ENCODE results near the gene KCTD16. TPM values are rescaled to one million over a fixed set of nuclear protein-coding genes. Genes with fewer than 3 reads are reported as not detected.
A peak's percentile ranks its signal among the peaks of the same experiment; 100 is the strongest.

KCTD16 gene
- total RNA-seq, 3 donors from 2014 or later: not detected

- Mint-ChIP-seq H3K9me3 (no peaks in the 10 kb centered on the region), H3K27me3 (ENCODE audit: low read depth) (no peaks in the 10 kb centered on the region), H3K4me3 (peak overlapping the region; percentile 45), H3K36me3 (ENCODE audit: insufficient read depth) (no peaks in the 10 kb centered on the region), H3K4me1 (ENCODE audit: low read depth) (peaks cover 13% of the 10 kb centered on the region)
- DNase-seq (peak; percentile 68), ATAC-seq (peak in 1 of 2 donors; percentile 15)
These were observed 17.1 kb downstream of the KCTD16 start for GRCh38 chr5:144187699-144188294.

GRCh38 chr5:144189800-144190429, 19.2 kb downstream of the KCTD16 start:
- Mint-ChIP-seq H3K9me3 (no peaks in the 10 kb centered on the region), H3K27me3 (ENCODE audit: low read depth) (no peaks in the 10 kb centered on the region), H3K4me1 (ENCODE audit: low read depth) (peaks cover 9% of the 10 kb centered on the region), H3K4me3 (peak overlapping the region; percentile 74), H3K36me3 (ENCODE audit: insufficient read depth) (no peaks in the 10 kb centered on the region)
- peak; percentile 74 for DNase-seq
- peak; percentile 83 to 85 for ATAC-seq

- DNase-seq: no peak
- no peak for ATAC-seq
- H3K27me3 Mint-ChIP-seq (ENCODE audit: low read depth): no peaks in the 10 kb centered on the region
- no peaks in the 10 kb centered on the region for H3K4me1 Mint-ChIP-seq (ENCODE audit: low read depth)
- H3K4me3 Mint-ChIP-seq: peak overlapping the region; percentile 39
- no peaks in the 10 kb centered on the region for H3K36me3 Mint-ChIP-seq (ENCODE audit: insufficient read depth)
- no peaks in the 10 kb centered on the region for H3K9me3 Mint-ChIP-seq
These were observed 20.9 kb downstream of the KCTD16 start for GRCh38 chr5:144191531-144191930.

- Mint-ChIP-seq H3K4me3 (no peak overlapping the region), H3K36me3 (ENCODE audit: insufficient read depth) (no peaks in the 10 kb centered on the region), H3K4me1 (ENCODE audit: low read depth) (no peaks in the 10 kb centered on the region), H3K9me3 (no peaks in the 10 kb centered on the region), H3K27me3 (ENCODE audit: low read depth) (no peaks in the 10 kb centered on the region)
- DNase-seq (no peak), ATAC-seq (peak; percentile 66 to 70)
These were observed 21.3 kb downstream of the KCTD16 start for GRCh38 chr5:144191998-144192397.

GRCh38 chr5:144192661-144193060, 22.0 kb downstream of the KCTD16 start:
- Mint-ChIP-seq H3K27me3 (ENCODE audit: low read depth) (no peaks in the 10 kb centered on the region), H3K4me3 (no peak overlapping the region), H3K4me1 (ENCODE audit: low read depth) (no peaks in the 10 kb centered on the region), H3K36me3 (ENCODE audit: insufficient read depth) (no peaks in the 10 kb centered on the region), H3K9me3 (no peaks in the 10 kb centered on the region)
- ATAC-seq: no peak
- DNase-seq: no peak

GRCh38 chr5:144194144-144194543, 23.5 kb downstream of the KCTD16 start:
- no peaks in the 10 kb centered on the region for H3K9me3 Mint-ChIP-seq
- no peak for ATAC-seq
- H3K27me3 Mint-ChIP-seq (ENCODE audit: low read depth): peaks cover 3% of the 10 kb centered on the region
- no peak overlapping the region for H3K4me3 Mint-ChIP-seq
- no peaks in the 10 kb centered on the region for H3K4me1 Mint-ChIP-seq (ENCODE audit: low read depth)
- DNase-seq: no peak
- no peaks in the 10 kb centered on the region for H3K36me3 Mint-ChIP-seq (ENCODE audit: insufficient read depth)

- H3K36me3 Mint-ChIP-seq (ENCODE audit: insufficient read depth): no peaks in the 10 kb centered on the region
- no peak for DNase-seq
- ATAC-seq: no peak
- no peaks in the 10 kb centered on the region for H3K9me3 Mint-ChIP-seq
- H3K4me1 Mint-ChIP-seq (ENCODE audit: low read depth): no peaks in the 10 kb centered on the region
- no peak overlapping the region for H3K4me3 Mint-ChIP-seq
- peaks cover 9% of the 10 kb centered on the region for H3K27me3 Mint-ChIP-seq (ENCODE audit: low read depth)
These were observed 24.8 kb downstream of the KCTD16 start for GRCh38 chr5:144195448-144195847.

GRCh38 chr5:144196612-144197011, 25.9 kb downstream of the KCTD16 start:
- Mint-ChIP-seq H3K27me3 (ENCODE audit: low read depth) (peaks cover 20% of the 10 kb centered on the region), H3K4me1 (ENCODE audit: low read depth) (no peaks in the 10 kb centered on the region), H3K4me3 (no peak overlapping the region), H3K9me3 (no peaks in the 10 kb centered on the region), H3K36me3 (ENCODE audit: insufficient read depth) (no peaks in the 10 kb centered on the region)
- DNase-seq (no peak), ATAC-seq (no peak)

GRCh38 chr5:144198386-144198785, 27.7 kb downstream of the KCTD16 start:
- no peak overlapping the region for H3K4me3 Mint-ChIP-seq
- no peaks in the 10 kb centered on the region for H3K4me1 Mint-ChIP-seq (ENCODE audit: low read depth)
- no peaks in the 10 kb centered on the region for H3K9me3 Mint-ChIP-seq
- DNase-seq (no peak), ATAC-seq (no peak)
- peaks cover 23% of the 10 kb centered on the region for H3K27me3 Mint-ChIP-seq (ENCODE audit: low read depth)
- H3K36me3 Mint-ChIP-seq (ENCODE audit: insufficient read depth): no peaks in the 10 kb centered on the region

GRCh38 chr5:144201588-144201987, 30.9 kb downstream of the KCTD16 start:
- H3K36me3 Mint-ChIP-seq (ENCODE audit: insufficient read depth): no peaks in the 10 kb centered on the region
- DNase-seq: no peak
- no peak overlapping the region for H3K4me3 Mint-ChIP-seq
- H3K27me3 Mint-ChIP-seq (ENCODE audit: low read depth): peaks cover 47% of the 10 kb centered on the region
- H3K4me1 Mint-ChIP-seq (ENCODE audit: low read depth): peaks cover 3% of the 10 kb centered on the region
- no peaks in the 10 kb centered on the region for H3K9me3 Mint-ChIP-seq
- no peak for ATAC-seq

- Mint-ChIP-seq H3K4me3 (no peak overlapping the region), H3K27me3 (ENCODE audit: low read depth) (peaks cover 51% of the 10 kb centered on the region), H3K9me3 (no peaks in the 10 kb centered on the region), H3K4me1 (ENCODE audit: low read depth) (peaks cover 3% of the 10 kb centered on the region), H3K36me3 (ENCODE audit: insufficient read depth) (no peaks in the 10 kb centered on the region)
- DNase-seq (no peak), ATAC-seq (no peak)
These were observed 31.4 kb downstream of the KCTD16 start for GRCh38 chr5:144202072-144202471.

- no peaks in the 10 kb centered on the region for H3K36me3 Mint-ChIP-seq (ENCODE audit: insufficient read depth)
- peaks cover 3% of the 10 kb centered on the region for H3K4me1 Mint-ChIP-seq (ENCODE audit: low read depth)
- H3K4me3 Mint-ChIP-seq: no peak overlapping the region
- H3K27me3 Mint-ChIP-seq (ENCODE audit: low read depth): peaks cover 58% of the 10 kb centered on the region
- H3K9me3 Mint-ChIP-seq: no peaks in the 10 kb centered on the region
- ATAC-seq (no peak), DNase-seq (no peak)
These were observed 32.1 kb downstream of the KCTD16 start for GRCh38 chr5:144202726-144203125.

GRCh38 chr5:144203750-144204596, 33.3 kb downstream of the KCTD16 start:
- peak; percentile 51 to 73 for ATAC-seq
- no peaks in the 10 kb centered on the region for H3K36me3 Mint-ChIP-seq (ENCODE audit: insufficient read depth)
- peaks cover 59% of the 10 kb centered on the region for H3K27me3 Mint-ChIP-seq (ENCODE audit: low read depth)
- no peaks in the 10 kb centered on the region for H3K9me3 Mint-ChIP-seq
- DNase-seq: peak; percentile 15
- no peak overlapping the region for H3K4me3 Mint-ChIP-seq
- peaks cover 3% of the 10 kb centered on the region for H3K4me1 Mint-ChIP-seq (ENCODE audit: low read depth)

GRCh38 chr5:144205141-144205551, 34.5 kb downstream of the KCTD16 start:
- Mint-ChIP-seq H3K4me1 (ENCODE audit: low read depth) (peaks cover 3% of the 10 kb centered on the region), H3K36me3 (ENCODE audit: insufficient read depth) (no peaks in the 10 kb centered on the region), H3K4me3 (no peak overlapping the region), H3K27me3 (ENCODE audit: low read depth) (peaks cover 56% of the 10 kb centered on the region), H3K9me3 (no peaks in the 10 kb centered on the region)
- no peak for DNase-seq
- no peak for ATAC-seq
